Glutamatergic neuron (in vitro differentiated cells): Measurements from ENCODE around the gene PKHD1. TPM values are rescaled to one million over a fixed set of nuclear protein-coding genes. Genes with fewer than 3 reads are reported as not detected.

Source experiments
- DNase-seq: peaks from one replicate; pipeline ENCODE4 v3.0.0; 2022
- H3K27ac Mint-ChIP-seq: one replicate; pipeline ENCODE4 v1.8.0; 2020; ENCODE audit warnings: mild to moderate bottlenecking, mixed read lengths, inconsistent platforms; ENCODE audit not compliant: unreplicated experiment
- H3K27me3 Mint-ChIP-seq: one replicate; pipeline ENCODE4 v1.8.0; 2020; ENCODE audit warnings: mild to moderate bottlenecking, moderate library complexity, mixed read lengths, inconsistent platforms; ENCODE audit not compliant: unreplicated experiment
- H3K36me3 Mint-ChIP-seq: one replicate; pipeline ENCODE4 v1.8.0; 2020; ENCODE audit warnings: mild to moderate bottlenecking, mixed read lengths, inconsistent platforms; ENCODE audit not compliant: unreplicated experiment
- H3K4me1 Mint-ChIP-seq: one replicate; pipeline ENCODE4 v1.8.0; 2020; ENCODE audit warnings: mild to moderate bottlenecking, low read depth, mixed read lengths, inconsistent platforms; ENCODE audit not compliant: unreplicated experiment
- H3K4me3 Mint-ChIP-seq: one replicate; pipeline ENCODE4 v1.8.0; 2020; ENCODE audit warnings: mild to moderate bottlenecking, mixed read lengths, inconsistent platforms; ENCODE audit not compliant: unreplicated experiment
- H3K9me3 Mint-ChIP-seq: one replicate; pipeline ENCODE4 v1.8.0; 2020; ENCODE audit warnings: mild to moderate bottlenecking, moderate library complexity, mixed read lengths, inconsistent platforms; ENCODE audit not compliant: unreplicated experiment
- CTCF ChIP-seq: fragments of 200-600 bp; sonication (generic); IDR thresholded peaks from one replicate; pipeline ENCODE4 v1.5.0; 2021; ENCODE audit not compliant: partially characterized antibody, unreplicated experiment
- total RNA-seq: library from RNA; stranded (reverse); fragmentation: NEBNext Ultra II Directional; extraction: Animal tissue kit (Norgen Biotek cat#: 25700); gene quantifications from one replicate; pipeline ENCODE4 v1.2.1, GENCODE V29; 2021; ENCODE audit not compliant: unreplicated experiment

PKHD1 gene
- total RNA-seq, 1 donor from 2014 or later: 0.02 TPM

- no peak for TF ChIP-seq CTCF
- H3K27ac Mint-ChIP-seq: no peak overlapping the region
- H3K4me3 Mint-ChIP-seq: no peak overlapping the region
- H3K27me3 Mint-ChIP-seq: no peaks in the 10 kb centered on the region
- no peak for DNase-seq
- H3K4me1 Mint-ChIP-seq: no peaks in the 10 kb centered on the region
- no peaks in the 10 kb centered on the region for H3K36me3 Mint-ChIP-seq
- no peaks in the 10 kb centered on the region for H3K9me3 Mint-ChIP-seq
These were observed 429.9 kb downstream of the PKHD1 start for GRCh38 chr6:51657491-51657890.

- Mint-ChIP-seq H3K9me3 (no peaks in the 10 kb centered on the region), H3K4me3 (no peak overlapping the region), H3K27ac (no peak overlapping the region), H3K36me3 (no peaks in the 10 kb centered on the region), H3K4me1 (peaks cover 2% of the 10 kb centered on the region), H3K27me3 (no peaks in the 10 kb centered on the region)
- no peak for TF ChIP-seq CTCF
- no peak for DNase-seq
These were observed 431.9 kb downstream of the PKHD1 start for GRCh38 chr6:51655517-51655916.

- Mint-ChIP-seq H3K27me3 (no peaks in the 10 kb centered on the region), H3K9me3 (no peaks in the 10 kb centered on the region), H3K4me3 (no peak overlapping the region), H3K27ac (no peak overlapping the region), H3K36me3 (no peaks in the 10 kb centered on the region), H3K4me1 (peaks cover 2% of the 10 kb centered on the region)
- DNase-seq: no peak
- TF ChIP-seq CTCF: no peak
These were observed 432.8 kb downstream of the PKHD1 start for GRCh38 chr6:51654647-51655046.

GRCh38 chr6:51651132-51651817 is 436.1 kb downstream of the PKHD1 start:
- no peak for DNase-seq
- no peak for TF ChIP-seq CTCF
- Mint-ChIP-seq H3K27me3 (no peaks in the 10 kb centered on the region), H3K9me3 (peaks cover 2% of the 10 kb centered on the region), H3K27ac (no peak overlapping the region), H3K4me1 (peaks cover 2% of the 10 kb centered on the region), H3K4me3 (no peak overlapping the region), H3K36me3 (no peaks in the 10 kb centered on the region)

- Mint-ChIP-seq H3K4me3 (no peak overlapping the region), H3K4me1 (peaks cover 2% of the 10 kb centered on the region), H3K36me3 (no peaks in the 10 kb centered on the region), H3K27ac (no peak overlapping the region), H3K27me3 (no peaks in the 10 kb centered on the region), H3K9me3 (peaks cover 2% of the 10 kb centered on the region)
- no peak for DNase-seq
- TF ChIP-seq CTCF: no peak
These were observed 438.6 kb downstream of the PKHD1 start for GRCh38 chr6:51648774-51649173.
